K562 (cell line): Measurements from ENCODE around the gene BCAS3. TPM values are rescaled to one million over a fixed set of nuclear protein-coding genes. Genes with fewer than 3 reads are reported as not detected.
A peak's percentile ranks its signal among the peaks of the same experiment; 100 is the strongest.

Experiments
- CREM ChIP-seq: IDR thresholded peaks from 2 replicates; pipeline ENCODE4 v1.6.1; 2014; ENCODE audit warnings: antibody characterized with exemption, low read depth
- DEAF1 ChIP-seq: fragments of 450-650 bp; formaldehyde crosslinking; IDR thresholded peaks from 2 replicates; pipeline ENCODE4 v1.4.0; 2020; ENCODE audit warnings: mild to moderate bottlenecking, moderate library complexity
- ETS2 ChIP-seq: IDR thresholded peaks from 2 replicates; pipeline ENCODE4 v1.6.1; 2016; ENCODE audit warnings: borderline replicate concordance, missing genetic modification characterization, mild to moderate bottlenecking, moderate library complexity, missing compliant biosample characterization; ENCODE audit not compliant: poor library complexity, severe bottlenecking
- L3MBTL2 ChIP-seq: fragments of 450-650 bp; IDR thresholded peaks from 2 replicates; pipeline ENCODE4 v1.6.1; 2016; ENCODE audit warnings: mild to moderate bottlenecking, moderate library complexity
- NELFE ChIP-seq: IDR thresholded peaks from 2 replicates; pipeline ENCODE4 v1.6.1; 2011; ENCODE audit warnings: mild to moderate bottlenecking; ENCODE audit not compliant: insufficient read depth, insufficient read length
- NR2C2 ChIP-seq, 2 experiments: fragments of 200-800 bp in 1 of 2; sonication (Bioruptor generic) in 1 of 2; sonication (generic) in 1 of 2; formaldehyde crosslinking in 1 of 2; IDR thresholded peaks; 2 replicates each; pipeline versions ENCODE4 v1.6.1 to v1.8.0; 2016 to 2022; ENCODE audit warnings: mild to moderate bottlenecking in 1 of 2, missing compliant biosample characterization in 1 of 2, missing genetic modification characterization in 1 of 2, missing genetic modification reagents in 1 of 2
- PHB ChIP-seq: fragments of 250-450 bp; sonication (Bioruptor Pico); IDR thresholded peaks from 2 replicates; pipeline ENCODE4 v1.5.0; 2021
- REST ChIP-seq, 2 experiments: fragments of 450-650 bp; formaldehyde crosslinking in 1 of 2; IDR thresholded peaks; 2 replicates each; pipeline versions ENCODE4 v1.4.0 to v1.6.1; 2014 to 2020; ENCODE audit warnings: mild to moderate bottlenecking in 2 of 2, borderline replicate concordance in 1 of 2, low read depth in 1 of 2
- VEZF1 ChIP-seq: fragments of 200-800 bp; sonication (Bioruptor generic); IDR thresholded peaks from 2 replicates; pipeline ENCODE4 v1.6.1; 2017; ENCODE audit warnings: missing genetic modification characterization, missing compliant biosample characterization
- ZNF780A ChIP-seq: fragments of 250-450 bp; sonication (Bioruptor Pico); IDR thresholded peaks from 2 replicates; pipeline ENCODE4 v1.5.0; 2021; ENCODE audit warnings: mild to moderate bottlenecking
- polyA plus RNA-seq, 8 experiments: library from polyadenylated mRNA; depleted of rRNA in 4 of 8; stranded (reverse) in 5 of 8; unstranded in 3 of 8; fragments of >200 nt; fragmentation: Nextera tagmentation in 2 of 8; fragmentation: Illumina TruSeq in 1 of 8; extraction: Ambion mirVana in 2 of 8; extraction: Trizol in 1 of 8; gene quantifications; 2 replicates each; pipeline versions ENCODE4 v1.2.1 to v1.2.3, GENCODE V29; 2011 to 2014; ENCODE audit warnings: inconsistent platforms in 1 of 8, missing spikeins in 1 of 8
- total RNA-seq, 7 experiments: library from RNA; depleted of rRNA in 6 of 7; stranded (reverse); fragments of >200 nt in 6 of 7; fragmentation: Illumina TruSeq in 2 of 7; extraction: Trizol in 2 of 7; gene quantifications; 2 replicates each; pipeline versions ENCODE4 v1.2.1 to v1.2.3, GENCODE V29; 2011 to 2021; ENCODE audit warnings: low replicate concordance in 1 of 7
- TF ChIP-seq, protein P1 (sequence below): fragments of 250-450 bp; sonication (Bioruptor Pico); IDR thresholded peaks from 2 replicates; pipeline ENCODE4 v1.4.0; 2020; ENCODE audit warnings: mild to moderate bottlenecking, moderate library complexity

The BCAS3 gene
- total and polyA plus RNA-seq, 9 of the 15 experiments (the other 6 are each of a cell fraction or from before 2014, with no cell fraction given) = 1.9 to 5.5 (median 3.5) TPM

- TF ChIP-seq REST (IDR thresholded peaks at IDR 0.05; ENCODE audit: borderline replicate concordance) (peak; percentile 73), REST (CRISPR knock-in tag; IDR thresholded peaks at IDR 0.05; ENCODE audit: low read depth) (no peak), ETS2 (no peak), NR2C2 (CRISPR knock-in tag; IDR thresholded peaks at IDR 0.05) (no peak), NR2C2 (tag; IDR thresholded peaks at IDR 0.05) (peak; percentile 42; the same call in 1 of the 2 replicates), DEAF1 (CRISPR knock-in tag) (peak; percentile 51), NELFE (no peak), L3MBTL2 (peak; percentile 66), VEZF1 (CRISPR knock-in tag) (peak; percentile 38; the same call in 1 of the 2 replicates), PHB (CRISPR knock-in tag) (no peak), CREM (0 out of 2 replicates have a peak, but pooled peaks have one; percentile 33), ZNF780A (CRISPR knock-in tag) (no peak)
- TF ChIP-seq, protein P1, sequence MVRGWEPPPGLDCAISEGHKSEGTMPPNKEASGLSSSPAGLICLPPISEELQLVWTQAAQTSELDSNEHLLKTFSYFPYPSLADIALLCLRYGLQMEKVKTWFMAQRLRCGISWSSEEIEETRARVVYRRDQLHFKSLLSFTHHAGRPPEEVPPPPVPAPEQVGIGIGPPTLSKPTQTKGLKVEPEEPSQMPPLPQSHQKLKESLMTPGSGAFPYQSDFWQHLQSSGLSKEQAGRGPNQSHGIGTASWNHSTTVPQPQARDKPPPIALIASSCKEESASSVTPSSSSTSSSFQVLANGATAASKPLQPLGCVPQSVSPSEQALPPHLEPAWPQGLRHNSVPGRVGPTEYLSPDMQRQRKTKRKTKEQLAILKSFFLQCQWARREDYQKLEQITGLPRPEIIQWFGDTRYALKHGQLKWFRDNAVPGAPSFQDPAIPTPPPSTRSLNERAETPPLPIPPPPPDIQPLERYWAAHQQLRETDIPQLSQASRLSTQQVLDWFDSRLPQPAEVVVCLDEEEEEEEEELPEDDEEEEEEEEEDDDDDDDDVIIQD (CRISPR knock-in tag) = no peak
These were observed 739.1 kb downstream of the BCAS3 start (continued) for GRCh38 chr17:61416540-61417363.
